ENCODE data around the gene CDC37L1.

The CDC37L1 gene

GRCh38 chr9:4717815-4718214, 38.4 kb downstream of the CDC37L1 start:
- TF ChIP-seq ZBTB7A (IDR thresholded peaks at IDR 0.05; ENCODE audit: low read depth) (no peak), YY1 (IDR thresholded peaks at IDR 0.05; ENCODE audit: low read depth) (no peak), CREB1 (IDR thresholded peaks at IDR 0.05; ENCODE audit: low read depth) (no peak), USF1 (IDR thresholded peaks at IDR 0.05) (no peak), TCF12 (IDR thresholded peaks at IDR 0.05; ENCODE audit: low read depth) (no peak), EGR1 (IDR thresholded peaks at IDR 0.05) (no peak), CEBPB (IDR thresholded peaks at IDR 0.05) (no peak), RAD21 (IDR thresholded peaks at IDR 0.05; ENCODE audit: low read depth) (no peak), TEAD4 (IDR thresholded peaks at IDR 0.05) (no peak), FOXM1 (IDR thresholded peaks at IDR 0.05; ENCODE audit: borderline replicate concordance, low read depth) (no peak), TAF1 (IDR thresholded peaks at IDR 0.05; ENCODE audit: low read depth) (no peak), EP300 (IDR thresholded peaks at IDR 0.05; ENCODE audit: borderline replicate concordance) (no peak), NFIC (IDR thresholded peaks at IDR 0.05) (no peak)
- TF ChIP-seq, protein P1, sequence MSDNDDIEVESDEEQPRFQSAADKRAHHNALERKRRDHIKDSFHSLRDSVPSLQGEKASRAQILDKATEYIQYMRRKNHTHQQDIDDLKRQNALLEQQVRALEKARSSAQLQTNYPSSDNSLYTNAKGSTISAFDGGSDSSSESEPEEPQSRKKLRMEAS (IDR thresholded peaks at IDR 0.05) = no peak
- TF ChIP-seq, protein P2, sequence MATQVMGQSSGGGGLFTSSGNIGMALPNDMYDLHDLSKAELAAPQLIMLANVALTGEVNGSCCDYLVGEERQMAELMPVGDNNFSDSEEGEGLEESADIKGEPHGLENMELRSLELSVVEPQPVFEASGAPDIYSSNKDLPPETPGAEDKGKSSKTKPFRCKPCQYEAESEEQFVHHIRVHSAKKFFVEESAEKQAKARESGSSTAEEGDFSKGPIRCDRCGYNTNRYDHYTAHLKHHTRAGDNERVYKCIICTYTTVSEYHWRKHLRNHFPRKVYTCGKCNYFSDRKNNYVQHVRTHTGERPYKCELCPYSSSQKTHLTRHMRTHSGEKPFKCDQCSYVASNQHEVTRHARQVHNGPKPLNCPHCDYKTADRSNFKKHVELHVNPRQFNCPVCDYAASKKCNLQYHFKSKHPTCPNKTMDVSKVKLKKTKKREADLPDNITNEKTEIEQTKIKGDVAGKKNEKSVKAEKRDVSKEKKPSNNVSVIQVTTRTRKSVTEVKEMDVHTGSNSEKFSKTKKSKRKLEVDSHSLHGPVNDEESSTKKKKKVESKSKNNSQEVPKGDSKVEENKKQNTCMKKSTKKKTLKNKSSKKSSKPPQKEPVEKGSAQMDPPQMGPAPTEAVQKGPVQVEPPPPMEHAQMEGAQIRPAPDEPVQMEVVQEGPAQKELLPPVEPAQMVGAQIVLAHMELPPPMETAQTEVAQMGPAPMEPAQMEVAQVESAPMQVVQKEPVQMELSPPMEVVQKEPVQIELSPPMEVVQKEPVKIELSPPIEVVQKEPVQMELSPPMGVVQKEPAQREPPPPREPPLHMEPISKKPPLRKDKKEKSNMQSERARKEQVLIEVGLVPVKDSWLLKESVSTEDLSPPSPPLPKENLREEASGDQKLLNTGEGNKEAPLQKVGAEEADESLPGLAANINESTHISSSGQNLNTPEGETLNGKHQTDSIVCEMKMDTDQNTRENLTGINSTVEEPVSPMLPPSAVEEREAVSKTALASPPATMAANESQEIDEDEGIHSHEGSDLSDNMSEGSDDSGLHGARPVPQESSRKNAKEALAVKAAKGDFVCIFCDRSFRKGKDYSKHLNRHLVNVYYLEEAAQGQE (IDR thresholded peaks at IDR 0.05; ENCODE audit: low read depth) = no peak

- TF ChIP-seq ZBTB7A (IDR thresholded peaks at IDR 0.05; ENCODE audit: low read depth) (no peak), YY1 (IDR thresholded peaks at IDR 0.05; ENCODE audit: low read depth) (no peak), TAF1 (IDR thresholded peaks at IDR 0.05; ENCODE audit: low read depth) (no peak), USF1 (IDR thresholded peaks at IDR 0.05) (no peak), CREB1 (IDR thresholded peaks at IDR 0.05; ENCODE audit: low read depth) (no peak), TEAD4 (IDR thresholded peaks at IDR 0.05) (no peak), EGR1 (IDR thresholded peaks at IDR 0.05) (no peak), RAD21 (IDR thresholded peaks at IDR 0.05; ENCODE audit: low read depth) (no peak), NFIC (IDR thresholded peaks at IDR 0.05) (no peak)
- TF ChIP-seq, protein P2 (IDR thresholded peaks at IDR 0.05; ENCODE audit: low read depth) = no peak
These were observed 39.5 kb downstream of the CDC37L1 start for GRCh38 chr9:4718911-4719310.

DNA sequence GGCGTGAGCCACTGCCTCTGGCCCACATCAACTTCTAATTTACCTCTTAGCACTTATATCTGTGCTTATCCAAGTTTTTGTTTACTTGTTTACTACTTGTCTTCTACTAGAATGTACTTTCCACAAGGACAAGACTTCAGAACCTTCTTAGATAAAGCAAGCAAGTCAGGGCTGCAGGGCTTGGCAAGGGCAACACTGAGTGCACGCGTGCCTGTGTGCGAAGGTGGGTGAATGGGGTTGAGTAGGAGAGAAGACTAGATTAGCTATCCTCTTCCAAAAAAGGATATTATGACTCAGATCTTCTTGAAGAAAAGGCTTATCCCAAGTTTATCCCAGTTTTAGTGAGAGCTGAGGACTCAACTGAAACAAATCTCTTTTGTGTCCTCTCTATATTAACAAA, 42.4 kb downstream of the CDC37L1 start:
- TF ChIP-seq CEBPB (IDR thresholded peaks at IDR 0.05) = no peak
- no peak for TF ChIP-seq FOXM1 (IDR thresholded peaks at IDR 0.05; ENCODE audit: borderline replicate concordance, low read depth)
- TF ChIP-seq CREB1 (IDR thresholded peaks at IDR 0.05; ENCODE audit: low read depth) = no peak
- TF ChIP-seq TCF12 (IDR thresholded peaks at IDR 0.05; ENCODE audit: low read depth) = no peak

GRCh38 chr9:4725706-4726442, 46.5 kb downstream of the CDC37L1 start:
- TF ChIP-seq YY1 (IDR thresholded peaks at IDR 0.05; ENCODE audit: low read depth) (no peak), TEAD4 (IDR thresholded peaks at IDR 0.05) (no peak), NFIC (IDR thresholded peaks at IDR 0.05) (no peak), RAD21 (IDR thresholded peaks at IDR 0.05; ENCODE audit: low read depth) (no peak), EP300 (IDR thresholded peaks at IDR 0.05; ENCODE audit: borderline replicate concordance) (no peak), ZBTB7A (IDR thresholded peaks at IDR 0.05; ENCODE audit: low read depth) (no peak)
- TF ChIP-seq, protein P1 (IDR thresholded peaks at IDR 0.05) = no peak
- TF ChIP-seq, protein P2 (IDR thresholded peaks at IDR 0.05; ENCODE audit: low read depth) = no peak

Measured in Ishikawa (cell line).